WTC11 (cell line): ENCODE data around the gene ANKRD9. TPM values are rescaled to one million over a fixed set of nuclear protein-coding genes. Genes with fewer than 3 reads are reported as not detected.

Source experiments
- ATAC-seq: fragments of 200-7000 bp; cut with Tn5 transposase; 2 replicates; pipeline ENCODE4 v1.10.0; 2021; ENCODE audit warnings: mild to moderate bottlenecking, moderate library complexity
- CTCF ChIA-PET: fragments of 300-600 bp; sonication (Branson Sonifier 250); formaldehyde crosslinking; loops from one replicate; lab custom pipeline; 2021; ENCODE audit warnings: antibody characterized with exemption; lab: Charles Lee
- POLR2A ChIA-PET: fragments of 350-600 bp; sonication (Branson Sonifier 250); formaldehyde crosslinking; loops from one replicate; lab custom pipeline; 2021; ENCODE audit warnings: antibody characterized with exemption; lab: Charles Lee
- DNase-seq: peaks from one replicate; pipeline ENCODE4 v3.0.0; 2021; ENCODE audit warnings: low spot score
- H3K27ac Mint-ChIP-seq: 2 replicates; pipeline ENCODE4 v1.8.0; 2021; ENCODE audit warnings: mixed read lengths
- H3K27me3 Mint-ChIP-seq: 2 replicates; pipeline ENCODE4 v1.8.0; 2021; ENCODE audit warnings: low read depth, mild to moderate bottlenecking, moderate library complexity, mixed read lengths
- H3K36me3 Mint-ChIP-seq: 2 replicates; pipeline ENCODE4 v1.8.0; 2021; ENCODE audit warnings: mixed read lengths
- H3K4me1 Mint-ChIP-seq: 2 replicates; pipeline ENCODE4 v1.8.0; 2022; ENCODE audit warnings: mixed read lengths
- H3K4me3 Mint-ChIP-seq: 2 replicates; pipeline ENCODE4 v1.8.0; 2021; ENCODE audit warnings: mild to moderate bottlenecking, moderate library complexity, mixed read lengths
- H3K9me3 Mint-ChIP-seq: 2 replicates; pipeline ENCODE4 v1.8.0; 2021; ENCODE audit warnings: mixed read lengths
- AFF4 ChIP-seq: sonication (generic); formaldehyde crosslinking; IDR thresholded peaks from 2 replicates; pipeline ENCODE4 v1.8.1; 2023; ENCODE audit warnings: mild to moderate bottlenecking, missing genetic modification reagents, borderline replicate concordance
- ARID4B ChIP-seq: sonication (generic); formaldehyde crosslinking; IDR thresholded peaks from 2 replicates; pipeline ENCODE4 v1.8.0; 2023; ENCODE audit warnings: missing genetic modification reagents, mild to moderate bottlenecking, borderline replicate concordance
- ATF2 ChIP-seq: sonication (generic); formaldehyde crosslinking; IDR thresholded peaks from 2 replicates; pipeline ENCODE4 v1.8.1; 2022; ENCODE audit warnings: low read depth, missing genetic modification reagents, borderline replicate concordance
- E2F4 ChIP-seq: sonication (generic); formaldehyde crosslinking; IDR thresholded peaks from 2 replicates; pipeline ENCODE4 v1.8.1; 2022; ENCODE audit warnings: low read depth, mild to moderate bottlenecking, moderate library complexity, missing genetic modification reagents, borderline replicate concordance
- EMX1 ChIP-seq: fragments of 250-450 bp; sonication (Bioruptor Pico); IDR thresholded peaks from 2 replicates; pipeline ENCODE4 v1.8.0; 2021; ENCODE audit warnings: mild to moderate bottlenecking
- ETV6 ChIP-seq: sonication (generic); formaldehyde crosslinking; IDR thresholded peaks from 2 replicates; pipeline ENCODE4 v1.8.1; 2022; ENCODE audit warnings: mild to moderate bottlenecking, missing genetic modification reagents
- FOXP1 ChIP-seq: sonication (generic); formaldehyde crosslinking; IDR thresholded peaks from 2 replicates; pipeline ENCODE4 v1.8.0; 2022; ENCODE audit warnings: missing genetic modification reagents, mild to moderate bottlenecking, moderate library complexity, borderline replicate concordance
- FOXP4 ChIP-seq: sonication (generic); formaldehyde crosslinking; IDR thresholded peaks from 2 replicates; pipeline ENCODE4 v1.8.0; 2022; ENCODE audit warnings: mild to moderate bottlenecking, missing genetic modification reagents
- JAZF1 ChIP-seq: fragments of 250-450 bp; sonication (Bioruptor Pico); IDR thresholded peaks from 2 replicates; pipeline ENCODE4 v1.9.0; 2021; ENCODE audit warnings: moderate library complexity, mild to moderate bottlenecking, inconsistent platforms
- MLX ChIP-seq: sonication (generic); formaldehyde crosslinking; IDR thresholded peaks from 2 replicates; pipeline ENCODE4 v1.8.1; 2023; ENCODE audit warnings: mild to moderate bottlenecking, missing genetic modification reagents, moderate library complexity
- MYBL2 ChIP-seq: sonication (generic); formaldehyde crosslinking; IDR thresholded peaks from 2 replicates; pipeline ENCODE4 v1.8.1; 2023; ENCODE audit warnings: mild to moderate bottlenecking, moderate library complexity, missing genetic modification reagents
- NFATC4 ChIP-seq: fragments of 250-450 bp; sonication (Bioruptor Pico); IDR thresholded peaks from 2 replicates; pipeline ENCODE4 v1.9.0; 2021; ENCODE audit warnings: mild to moderate bottlenecking
- RORB ChIP-seq: fragments of 250-450 bp; sonication (Bioruptor Pico); IDR thresholded peaks from 2 replicates; pipeline ENCODE4 v1.9.0; 2021; ENCODE audit warnings: mild to moderate bottlenecking
- SOX15 ChIP-seq: fragments of 250-450 bp; sonication (Bioruptor Pico); IDR thresholded peaks from 2 replicates; pipeline ENCODE4 v1.9.0; 2021; ENCODE audit warnings: mild to moderate bottlenecking
- TCF7 ChIP-seq: sonication (generic); formaldehyde crosslinking; IDR thresholded peaks from 2 replicates; pipeline ENCODE4 v1.8.0; 2022; ENCODE audit warnings: mild to moderate bottlenecking, low read depth, missing genetic modification reagents, moderate library complexity
- USF1 ChIP-seq: sonication (generic); formaldehyde crosslinking; IDR thresholded peaks from 2 replicates; pipeline ENCODE4 v1.8.0; 2022; ENCODE audit warnings: mild to moderate bottlenecking, missing genetic modification reagents
- ZNF281 ChIP-seq: sonication (generic); formaldehyde crosslinking; IDR thresholded peaks from 2 replicates; pipeline ENCODE4 v1.8.0; 2023; ENCODE audit warnings: mild to moderate bottlenecking, missing genetic modification reagents
- ZNF425 ChIP-seq: fragments of 250-450 bp; sonication (Bioruptor Pico); conservative IDR thresholded peaks from 2 replicates; pipeline ENCODE4 v1.9.0; 2021; ENCODE audit warnings: mild to moderate bottlenecking
- total RNA-seq: library from RNA; stranded (reverse); gene quantifications from 3 replicates; pipeline ENCODE4 v1.2.3, GENCODE V29; 2021

The ANKRD9 gene
- total RNA-seq, 1 experiment from 2014 or later, result 63.8 TPM

- DNase-seq (no peak), ATAC-seq (no peak)
- Mint-ChIP-seq H3K36me3 (peaks cover 12% of the 10 kb centered on the region), H3K4me3 (no peak overlapping the region), H3K27ac (no peak overlapping the region), H3K9me3 (no peaks in the 10 kb centered on the region), H3K4me1 (no peaks in the 10 kb centered on the region), H3K27me3 (no peaks in the 10 kb centered on the region)
- TF ChIP-seq EMX1 (CRISPR knock-in tag) (no peak), JAZF1 (CRISPR knock-in tag) (no peak), AFF4 (CRISPR knock-in tag) (no peak), ATF2 (CRISPR knock-in tag) (no peak), ZNF425 (no peak), ARID4B (no peak), USF1 (CRISPR knock-in tag) (no peak), NFATC4 (CRISPR knock-in tag) (no peak), MYBL2 (no peak), E2F4 (CRISPR knock-in tag) (no peak), TCF7 (CRISPR knock-in tag) (no peak), RORB (no peak), SOX15 (no peak), FOXP1 (CRISPR knock-in tag) (no peak), ZNF281 (CRISPR knock-in tag) (no peak), ETV6 (CRISPR knock-in tag) (no peak), MLX (CRISPR knock-in tag) (no peak), FOXP4 (CRISPR knock-in tag) (no peak)
- POLR2A ChIA-PET, result no interaction called here
- CTCF ChIA-PET, result interaction anchor here (1.0 to 1.2 kb wide), 3 partner anchors 14 to 242 kb away, joined by 4 to 5 read pairs (median 4); no protein-coding TSS in a partner anchor
Measured at GRCh38 chr14:102452302-102452701, 57.3 kb downstream of the ANKRD9 start.
